Measurements from ENCODE around the gene ARL2BP. TPM values are rescaled to one million over a fixed set of nuclear protein-coding genes. Genes with fewer than 3 reads are reported as not detected.

Gene ARL2BP
- total RNA-seq, 1 experiment from 2014 or later = 52.3 TPM

DNA sequence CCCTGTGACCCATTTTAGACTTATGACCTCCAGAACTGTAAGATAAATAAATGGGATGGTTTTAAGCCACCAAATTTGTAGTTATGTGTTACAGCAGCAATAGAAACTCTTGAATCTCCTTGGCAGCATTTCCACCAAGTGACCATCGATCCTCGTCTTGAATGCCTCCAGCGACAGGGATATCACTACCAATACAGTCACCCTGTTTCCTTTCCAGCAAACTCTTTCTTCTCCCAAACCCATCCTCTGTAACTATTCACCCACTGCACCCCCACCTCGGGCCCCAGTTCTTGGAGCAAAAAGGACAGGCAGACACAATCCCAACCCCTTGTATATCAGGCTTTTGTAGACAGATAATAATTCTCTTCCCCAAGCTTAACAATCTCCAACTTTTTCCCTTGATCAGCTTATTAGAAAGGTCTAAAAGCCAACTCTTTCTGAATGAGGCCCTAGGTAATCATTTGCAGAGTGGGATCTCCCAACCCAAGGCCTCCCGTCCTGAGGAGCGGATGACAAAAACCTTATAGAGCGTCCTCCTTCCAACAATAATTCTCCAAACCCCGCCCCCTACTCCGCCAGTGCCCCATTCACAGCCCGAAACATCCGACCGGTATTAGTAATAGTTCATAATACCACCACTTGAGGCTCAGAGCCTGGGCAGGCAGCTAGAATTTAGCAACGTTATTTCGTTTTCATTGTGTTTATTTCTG is 54.1 kb downstream of the ARL2BP start:
- in situ Hi-C loops (cut with HindIII; ENCODE audit: low pct_unique_long_range_greater_than_20kb, low sequenced_read_pairs) = no loop called here
- DNase-seq (ENCODE audit: low read depth, low spot score) = peak; percentile 80

DNA sequence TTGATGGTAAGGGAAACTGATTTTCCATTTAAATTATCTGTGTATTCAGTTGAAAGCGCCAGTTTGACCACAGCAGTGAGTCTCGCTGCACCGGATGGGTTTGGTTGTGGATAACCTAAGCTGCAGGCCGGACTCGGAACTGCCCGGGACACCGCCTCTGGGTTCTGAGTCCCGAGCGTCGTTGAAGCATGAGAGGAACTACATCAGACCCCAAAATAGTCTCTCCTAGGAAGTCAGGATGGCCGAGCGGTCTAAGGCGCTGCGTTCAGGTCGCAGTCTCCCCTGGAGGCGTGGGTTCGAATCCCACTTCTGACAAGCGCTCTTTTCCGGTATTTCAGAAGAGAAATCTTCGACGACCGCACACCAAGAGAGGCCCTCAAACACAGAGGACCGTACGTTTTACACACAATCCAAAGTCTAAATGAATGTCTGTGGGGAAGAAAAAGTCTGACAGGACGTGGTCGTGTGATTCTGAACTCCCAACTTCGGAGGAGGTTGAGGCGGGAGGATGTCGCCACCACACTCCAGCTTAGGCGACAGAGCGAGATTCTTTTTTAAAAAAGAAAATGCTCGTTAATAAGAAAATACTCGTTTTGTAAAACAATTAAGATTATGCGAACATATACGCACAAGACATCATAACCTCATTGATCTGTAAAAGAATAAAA is 54.8 kb downstream of the ARL2BP start:
- in situ Hi-C loops (cut with HindIII; ENCODE audit: low pct_unique_long_range_greater_than_20kb, low sequenced_read_pairs) = no loop called here

DNA sequence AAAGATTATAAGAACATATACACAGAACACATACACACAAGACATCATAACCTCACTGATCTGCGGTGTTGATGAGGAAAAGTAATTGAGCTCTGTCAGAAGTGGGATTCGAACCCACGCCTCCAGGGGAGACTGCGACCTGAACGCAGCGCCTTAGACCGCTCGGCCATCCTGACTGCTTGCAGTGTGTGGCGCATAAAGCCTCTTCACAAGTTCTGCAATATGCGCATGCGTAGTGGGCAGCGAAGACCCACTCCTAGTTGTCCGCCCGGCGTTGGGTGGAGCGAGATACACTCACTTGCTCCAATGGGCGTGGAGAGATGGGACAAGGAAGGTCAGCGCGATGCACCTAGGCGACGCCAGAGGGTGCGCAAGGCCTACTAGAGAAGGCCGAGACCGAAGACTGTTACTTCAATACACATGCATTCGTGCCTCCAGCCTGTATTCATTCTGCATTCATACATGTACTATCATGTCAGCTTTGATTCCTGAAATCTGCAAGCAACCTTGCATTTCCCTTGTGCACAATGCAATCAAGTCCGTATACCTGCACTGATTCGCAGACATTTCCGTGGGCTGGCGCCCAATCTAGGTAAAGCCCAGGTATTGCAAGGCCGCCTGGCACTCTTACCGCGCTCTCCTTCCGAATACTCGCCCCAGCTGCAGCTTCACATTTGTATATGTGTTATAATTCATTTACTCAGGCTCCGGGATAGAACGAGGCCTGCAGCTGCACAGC is 55.5 kb downstream of the ARL2BP start:
- DNase-seq (ENCODE audit: low read depth, low spot score) = peak; percentile 98

More for the DNA sequence above, 54.8 kb downstream of the ARL2BP start:
- DNase-seq (ENCODE audit: low read depth, low spot score) = peak; percentile 96

DNA sequence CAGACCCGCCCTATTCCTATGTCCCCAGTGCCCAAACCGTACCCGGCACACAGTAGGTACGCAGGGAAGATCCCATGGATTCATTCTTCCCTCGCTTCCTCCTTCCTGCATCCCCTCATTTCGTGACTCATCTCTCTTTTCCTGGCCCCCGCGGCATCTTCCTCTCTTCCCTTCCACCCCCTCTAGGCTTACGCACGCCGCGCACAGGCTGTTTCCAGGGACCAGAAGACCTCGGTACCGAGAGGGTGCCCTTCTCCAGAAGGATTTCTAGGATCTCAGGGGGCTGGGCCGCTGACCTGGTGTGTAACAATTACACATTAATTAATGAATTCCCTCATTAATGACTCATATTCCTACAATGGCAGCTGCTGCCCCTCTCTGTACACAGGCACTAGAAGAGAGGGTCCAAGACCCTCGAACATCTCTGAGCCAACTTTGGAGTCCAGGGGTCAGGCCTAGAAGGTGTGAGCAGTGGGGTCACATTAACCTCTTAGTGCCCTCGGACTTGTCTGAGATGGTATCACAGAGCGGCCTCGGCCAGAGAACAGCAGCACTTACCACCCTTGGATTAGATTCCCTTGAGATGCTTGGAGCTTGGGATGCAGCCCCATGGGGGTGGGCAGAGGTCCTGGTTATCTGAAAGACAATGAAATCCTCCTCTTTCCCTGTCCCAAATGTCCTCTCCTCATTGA is 56.2 kb downstream of the ARL2BP start:
- in situ Hi-C loops (cut with HindIII; ENCODE audit: low pct_unique_long_range_greater_than_20kb, low sequenced_read_pairs) = no loop called here
- no peak for DNase-seq (ENCODE audit: low read depth, low spot score)

More for the DNA sequence above, 55.5 kb downstream of the ARL2BP start:
- in situ Hi-C loops (cut with HindIII; ENCODE audit: low pct_unique_long_range_greater_than_20kb, low sequenced_read_pairs) = no loop called here

Other genes starting within 250 kb of the ARL2BP start
- 22.0 and 26.9 TPM in 2 replicates for gene CPNE2, start 152.7 kb upstream of the ARL2BP start, total RNA-seq (2014; rRNA removed; shearing (Covaris generic))
- 71.2 and 83.4 TPM in 2 replicates for gene PSME3IP1, start 59.2 kb upstream of the ARL2BP start, total RNA-seq (2014; rRNA removed; shearing (Covaris generic))
- 18.2 and 19.9 TPM in 2 replicates for gene RSPRY1, start 58.9 kb upstream of the ARL2BP start, total RNA-seq (2014; rRNA removed; shearing (Covaris generic))
- gene PLLP, start 39.4 kb downstream of the ARL2BP start, total RNA-seq (2014; rRNA removed; shearing (Covaris generic)) = 0.13 and 0.32 TPM in 2 replicates
- not detected in 2 replicates for gene CCL22, start 113.5 kb downstream of the ARL2BP start, total RNA-seq (2014; rRNA removed; shearing (Covaris generic))
- 5.0 and 5.2 TPM in 2 replicates for gene CX3CL1, start 127.2 kb downstream of the ARL2BP start, total RNA-seq (2014; rRNA removed; shearing (Covaris generic))
- gene CCL17, start 159.5 kb downstream of the ARL2BP start, total RNA-seq (2014; rRNA removed; shearing (Covaris generic)) = 1.8 and 2.1 TPM in 2 replicates
- 81.6 and 82.3 TPM in 2 replicates for gene CIAPIN1, start 202.1 kb downstream of the ARL2BP start, total RNA-seq (2014; rRNA removed; shearing (Covaris generic))
- 67.7 and 70.7 TPM in 2 replicates for gene COQ9, start 202.2 kb downstream of the ARL2BP start, total RNA-seq (2014; rRNA removed; shearing (Covaris generic))
- gene POLR2C, start 217.4 kb downstream of the ARL2BP start, total RNA-seq (2014; rRNA removed; shearing (Covaris generic)) = 79.8 and 107 TPM in 2 replicates
- gene DOK4, start 241.2 kb downstream of the ARL2BP start, total RNA-seq (2014; rRNA removed; shearing (Covaris generic)) = 2.5 and 3.6 TPM in 2 replicates